ENCODE data around the gene USP7. TPM values are rescaled to one million over a fixed set of nuclear protein-coding genes. Genes with fewer than 3 reads are reported as not detected.

The USP7 gene
- polyA plus RNA-seq, 1 donor (not counting 4 experiments of a cell fraction or from before 2014, with no cell fraction given), result 63.4 TPM

DNA sequence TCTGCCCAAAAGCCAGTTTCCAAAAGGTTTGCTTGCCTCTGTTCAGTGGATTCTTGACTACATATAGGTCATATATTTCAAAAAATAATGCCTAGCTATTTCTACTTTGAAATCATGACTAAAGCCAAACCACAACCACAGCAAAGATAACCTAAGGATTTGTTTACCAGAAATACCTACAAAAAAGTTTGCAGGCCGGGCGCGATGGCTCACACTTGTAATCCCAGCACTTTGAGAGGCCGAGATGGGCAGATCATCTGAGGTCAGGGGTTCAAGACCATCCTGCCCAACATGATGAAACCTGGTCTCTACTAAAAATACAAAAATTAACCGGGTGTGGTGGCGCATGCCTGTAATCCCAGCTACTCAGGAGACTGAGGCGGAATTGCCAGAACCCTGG lies 110.1 kb downstream of the USP7 start:
- Histone ChIP-seq H3K4me3 (ENCODE audit: control insufficient read depth in 2 of 3, extremely low read depth in 1 of 3, insufficient read depth in 2 of 3, low read depth in 1 of 3, low read length in 3 of 3) (no peak overlapping the region), H3K9me1 (ENCODE audit: control insufficient read depth, extremely low read depth, insufficient read depth, low read length) (peaks cover 2% of the 10 kb centered on the region), H4K20me1 (ENCODE audit: control insufficient read depth, extremely low read depth, insufficient read depth, low read length) (no peaks in the 10 kb centered on the region), H3K27ac (ENCODE audit: control insufficient read depth, insufficient read depth, low read length) (no peak overlapping the region), H3K9me3 (ENCODE audit: control insufficient read depth, low read depth, low read length) (no peaks in the 10 kb centered on the region), H3K36me3 (ENCODE audit: control insufficient read depth in 2 of 2, extremely low read depth in 1 of 2, insufficient read depth in 2 of 2, low read length in 2 of 2) (peaks cover 23 to 34% of the 10 kb centered on the region in 2 experiments), H3K79me2 (ENCODE audit: control insufficient read depth, insufficient read depth, low read length) (peaks cover 5% of the 10 kb centered on the region), H3K9ac (ENCODE audit: control insufficient read depth, extremely low read depth, insufficient read depth, low read length) (no peak overlapping the region), H2AFZ (ENCODE audit: control insufficient read depth, low read length) (no peak overlapping the region), H3K27me3 (ENCODE audit: control insufficient read depth, extremely low read depth, insufficient read depth, low read length) (no peaks in the 10 kb centered on the region), H3K4me2 (ENCODE audit: control insufficient read depth, extremely low read depth, insufficient read depth, low read depth, low read length) (no peak overlapping the region), H3K4me1 (ENCODE audit: control insufficient read depth, extremely low read depth, insufficient read depth, low read length) (peaks cover 27% of the 10 kb centered on the region)
- dilution Hi-C loops (cut with MboI; ENCODE audit: extremely low pct_ligation_motif_present, low sequenced_read_pairs), result no loop called here
- FAIRE-seq, result no peak
- DNase-seq (ENCODE audit: low read depth, low spot score), result no peak
- TF ChIP-seq EZH2 (IDR thresholded peaks at IDR 0.05; ENCODE audit: low read length), result no peak
- TF ChIP-seq, protein P1, sequence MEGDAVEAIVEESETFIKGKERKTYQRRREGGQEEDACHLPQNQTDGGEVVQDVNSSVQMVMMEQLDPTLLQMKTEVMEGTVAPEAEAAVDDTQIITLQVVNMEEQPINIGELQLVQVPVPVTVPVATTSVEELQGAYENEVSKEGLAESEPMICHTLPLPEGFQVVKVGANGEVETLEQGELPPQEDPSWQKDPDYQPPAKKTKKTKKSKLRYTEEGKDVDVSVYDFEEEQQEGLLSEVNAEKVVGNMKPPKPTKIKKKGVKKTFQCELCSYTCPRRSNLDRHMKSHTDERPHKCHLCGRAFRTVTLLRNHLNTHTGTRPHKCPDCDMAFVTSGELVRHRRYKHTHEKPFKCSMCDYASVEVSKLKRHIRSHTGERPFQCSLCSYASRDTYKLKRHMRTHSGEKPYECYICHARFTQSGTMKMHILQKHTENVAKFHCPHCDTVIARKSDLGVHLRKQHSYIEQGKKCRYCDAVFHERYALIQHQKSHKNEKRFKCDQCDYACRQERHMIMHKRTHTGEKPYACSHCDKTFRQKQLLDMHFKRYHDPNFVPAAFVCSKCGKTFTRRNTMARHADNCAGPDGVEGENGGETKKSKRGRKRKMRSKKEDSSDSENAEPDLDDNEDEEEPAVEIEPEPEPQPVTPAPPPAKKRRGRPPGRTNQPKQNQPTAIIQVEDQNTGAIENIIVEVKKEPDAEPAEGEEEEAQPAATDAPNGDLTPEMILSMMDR (optimal IDR thresholded peaks at IDR 0.05 in 1 of 3, IDR thresholded peaks at IDR 0.05 in 1 of 3, conservative IDR thresholded peaks at IDR 0.05 in 1 of 3; ENCODE audit: extremely low read depth in 1 of 3, insufficient read depth in 2 of 3, low read length in 3 of 3), result no peak

DNA sequence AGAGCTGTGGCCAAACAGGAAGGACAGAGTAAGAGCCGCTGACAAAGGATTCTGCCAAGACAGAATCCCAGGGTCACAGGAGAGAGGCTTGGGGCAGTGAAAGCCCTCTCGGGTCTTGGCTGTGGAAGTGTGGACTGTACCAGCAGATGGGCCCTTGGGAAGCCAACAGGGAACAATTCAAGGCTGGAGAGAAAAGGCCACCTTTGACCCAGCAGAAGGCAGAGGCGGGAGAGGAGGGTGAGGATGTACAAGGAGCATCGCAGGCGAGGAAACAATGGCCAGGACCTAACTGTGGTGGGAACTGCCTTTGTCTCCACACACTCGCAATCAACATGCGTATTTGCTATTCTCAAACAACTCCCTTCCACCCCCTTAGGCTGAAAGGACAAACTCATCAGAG lies 110.6 kb downstream of the USP7 start:
- Histone ChIP-seq H3K36me3 (ENCODE audit: control insufficient read depth in 2 of 2, extremely low read depth in 1 of 2, insufficient read depth in 2 of 2, low read length in 2 of 2) (peaks cover 25 to 34% of the 10 kb centered on the region in 2 experiments), H2AFZ (ENCODE audit: control insufficient read depth, low read length) (no peak overlapping the region), H3K4me3 (ENCODE audit: control insufficient read depth in 2 of 3, extremely low read depth in 1 of 3, insufficient read depth in 2 of 3, low read depth in 1 of 3, low read length in 3 of 3) (no peak overlapping the region), H3K79me2 (ENCODE audit: control insufficient read depth, insufficient read depth, low read length) (peaks cover 2% of the 10 kb centered on the region), H3K27me3 (ENCODE audit: control insufficient read depth, extremely low read depth, insufficient read depth, low read length) (no peaks in the 10 kb centered on the region), H3K4me2 (ENCODE audit: control insufficient read depth, extremely low read depth, insufficient read depth, low read depth, low read length) (no peak overlapping the region), H3K4me1 (ENCODE audit: control insufficient read depth, extremely low read depth, insufficient read depth, low read length) (peaks cover 32% of the 10 kb centered on the region), H3K27ac (ENCODE audit: control insufficient read depth, insufficient read depth, low read length) (peak overlapping the region; percentile 19), H3K9me3 (ENCODE audit: control insufficient read depth, low read depth, low read length) (no peaks in the 10 kb centered on the region), H3K9me1 (ENCODE audit: control insufficient read depth, extremely low read depth, insufficient read depth, low read length) (peaks cover 2% of the 10 kb centered on the region), H3K9ac (ENCODE audit: control insufficient read depth, extremely low read depth, insufficient read depth, low read length) (no peak overlapping the region), H4K20me1 (ENCODE audit: control insufficient read depth, extremely low read depth, insufficient read depth, low read length) (no peaks in the 10 kb centered on the region)
- TF ChIP-seq, protein P1 (optimal IDR thresholded peaks at IDR 0.05 in 1 of 3, IDR thresholded peaks at IDR 0.05 in 1 of 3, conservative IDR thresholded peaks at IDR 0.05 in 1 of 3; ENCODE audit: extremely low read depth in 1 of 3, insufficient read depth in 2 of 3, low read length in 3 of 3), result no peak
- TF ChIP-seq EZH2 (IDR thresholded peaks at IDR 0.05; ENCODE audit: low read length), result no peak
- dilution Hi-C loops (cut with MboI; ENCODE audit: extremely low pct_ligation_motif_present, low sequenced_read_pairs), result no loop called here
- FAIRE-seq (no peak), DNase-seq (ENCODE audit: low read depth, low spot score) (no peak)
